ENCODE measurements around the gene TSPAN13.

TSPAN13 gene

GRCh38 chr7:16826060-16826459 is 72.5 kb downstream of the TSPAN13 start:
- ATAC-seq = no peak
- TF ChIP-seq PPARA (CRISPR knock-in tag; IDR thresholded peaks at IDR 0.05; ENCODE audit: borderline replicate concordance) (no peak), ZFP3 (CRISPR knock-in tag; IDR thresholded peaks at IDR 0.05) (no peak), BACH2 (CRISPR knock-in tag; IDR thresholded peaks at IDR 0.05; ENCODE audit: borderline replicate concordance) (no peak), ISL1 (CRISPR knock-in tag; IDR thresholded peaks at IDR 0.05) (no peak), ZNF8 (CRISPR knock-in tag; IDR thresholded peaks at IDR 0.05) (no peak), CSRNP3 (CRISPR knock-in tag; IDR thresholded peaks at IDR 0.05) (no peak), ZNF70 (CRISPR knock-in tag; IDR thresholded peaks at IDR 0.05) (no peak), ARNTL (CRISPR knock-in tag; IDR thresholded peaks at IDR 0.05; ENCODE audit: borderline replicate concordance, low read depth) (no peak), ZNF565 (CRISPR knock-in tag; conservative IDR thresholded peaks at IDR 0.05; ENCODE audit: low read depth) (no peak), OSR1 (CRISPR knock-in tag; IDR thresholded peaks at IDR 0.05) (no peak), TSHZ2 (CRISPR knock-in tag; IDR thresholded peaks at IDR 0.05) (no peak), SNAI2 (CRISPR knock-in tag; IDR thresholded peaks at IDR 0.05) (no peak), ZFP30 (CRISPR knock-in tag; IDR thresholded peaks at IDR 0.05) (no peak), RARB (CRISPR knock-in tag; IDR thresholded peaks at IDR 0.05) (no peak), TCF4 (CRISPR knock-in tag; IDR thresholded peaks at IDR 0.05; ENCODE audit: borderline replicate concordance) (no peak)
- TF ChIP-seq, protein P1, sequence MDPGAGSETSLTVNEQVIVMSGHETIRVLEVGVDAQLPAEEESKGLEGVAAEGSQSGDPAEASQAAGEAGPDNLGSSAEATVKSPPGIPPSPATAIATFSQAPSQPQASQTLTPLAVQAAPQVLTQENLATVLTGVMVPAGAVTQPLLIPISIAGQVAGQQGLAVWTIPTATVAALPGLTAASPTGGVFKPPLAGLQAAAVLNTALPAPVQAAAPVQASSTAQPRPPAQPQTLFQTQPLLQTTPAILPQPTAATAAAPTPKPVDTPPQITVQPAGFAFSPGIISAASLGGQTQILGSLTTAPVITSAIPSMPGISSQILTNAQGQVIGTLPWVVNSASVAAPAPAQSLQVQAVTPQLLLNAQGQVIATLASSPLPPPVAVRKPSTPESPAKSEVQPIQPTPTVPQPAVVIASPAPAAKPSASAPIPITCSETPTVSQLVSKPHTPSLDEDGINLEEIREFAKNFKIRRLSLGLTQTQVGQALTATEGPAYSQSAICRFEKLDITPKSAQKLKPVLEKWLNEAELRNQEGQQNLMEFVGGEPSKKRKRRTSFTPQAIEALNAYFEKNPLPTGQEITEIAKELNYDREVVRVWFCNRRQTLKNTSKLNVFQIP (CRISPR knock-in tag; IDR thresholded peaks at IDR 0.05; ENCODE audit: borderline replicate concordance, low read depth) = no peak

DNA sequence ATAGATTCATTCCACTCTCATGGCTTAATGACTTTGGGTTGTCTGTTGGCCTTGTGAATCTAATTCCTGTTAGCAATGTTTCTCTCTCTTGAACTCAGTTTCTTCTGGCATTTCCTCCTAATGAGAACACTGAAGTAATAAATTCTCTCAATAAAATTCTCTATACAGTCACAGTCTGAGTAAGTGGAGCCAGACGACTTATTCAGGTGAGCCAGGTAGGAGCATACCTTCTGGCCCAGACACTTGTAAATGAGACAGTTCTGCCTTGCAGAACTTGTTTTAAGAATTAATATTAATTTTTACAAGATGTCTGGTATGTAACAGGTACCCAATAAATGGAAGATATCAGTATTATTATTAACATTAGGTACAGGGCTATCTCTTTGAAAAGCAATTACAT is 79.8 kb downstream of the TSPAN13 start:
- TF ChIP-seq CSDC2 (CRISPR knock-in tag; IDR thresholded peaks at IDR 0.05) = no peak
- no peak for TF ChIP-seq ZFP3 (CRISPR knock-in tag; IDR thresholded peaks at IDR 0.05)
- TF ChIP-seq, protein P1 (CRISPR knock-in tag; IDR thresholded peaks at IDR 0.05; ENCODE audit: borderline replicate concordance, low read depth) = no peak
- TF ChIP-seq BACH2 (CRISPR knock-in tag; IDR thresholded peaks at IDR 0.05; ENCODE audit: borderline replicate concordance) = no peak
- TF ChIP-seq ZNF565 (CRISPR knock-in tag; conservative IDR thresholded peaks at IDR 0.05; ENCODE audit: low read depth) = no peak
- no peak for TF ChIP-seq OSR1 (CRISPR knock-in tag; IDR thresholded peaks at IDR 0.05)
- no peak for TF ChIP-seq RARB (CRISPR knock-in tag; IDR thresholded peaks at IDR 0.05)
- TF ChIP-seq ZNF70 (CRISPR knock-in tag; IDR thresholded peaks at IDR 0.05) = no peak
- no peak for TF ChIP-seq SNAI2 (CRISPR knock-in tag; IDR thresholded peaks at IDR 0.05)
- TF ChIP-seq ZNF8 (CRISPR knock-in tag; IDR thresholded peaks at IDR 0.05) = no peak
- TF ChIP-seq PPARA (CRISPR knock-in tag; IDR thresholded peaks at IDR 0.05; ENCODE audit: borderline replicate concordance) = no peak
- no peak for TF ChIP-seq TSHZ2 (CRISPR knock-in tag; IDR thresholded peaks at IDR 0.05)
- TF ChIP-seq TCF4 (CRISPR knock-in tag; IDR thresholded peaks at IDR 0.05; ENCODE audit: borderline replicate concordance) = no peak
- TF ChIP-seq ARNTL (CRISPR knock-in tag; IDR thresholded peaks at IDR 0.05; ENCODE audit: borderline replicate concordance, low read depth) = no peak
- TF ChIP-seq GLIS3 (CRISPR knock-in tag; IDR thresholded peaks at IDR 0.05) = no peak
- TF ChIP-seq ZC3H10 (CRISPR knock-in tag; IDR thresholded peaks at IDR 0.05) = no peak
- TF ChIP-seq ISL1 (CRISPR knock-in tag; IDR thresholded peaks at IDR 0.05) = no peak
- no peak for ATAC-seq
